ENCODE measurements around the gene MGMT.
A peak's percentile ranks its signal among the peaks of the same experiment; 100 is the strongest.
"Not testable (repeated sequence)": the region's sequence is repeated elsewhere in the genome, so short reads cannot be mapped to it uniquely, and the experiment has no call there.

MGMT gene

DNA sequence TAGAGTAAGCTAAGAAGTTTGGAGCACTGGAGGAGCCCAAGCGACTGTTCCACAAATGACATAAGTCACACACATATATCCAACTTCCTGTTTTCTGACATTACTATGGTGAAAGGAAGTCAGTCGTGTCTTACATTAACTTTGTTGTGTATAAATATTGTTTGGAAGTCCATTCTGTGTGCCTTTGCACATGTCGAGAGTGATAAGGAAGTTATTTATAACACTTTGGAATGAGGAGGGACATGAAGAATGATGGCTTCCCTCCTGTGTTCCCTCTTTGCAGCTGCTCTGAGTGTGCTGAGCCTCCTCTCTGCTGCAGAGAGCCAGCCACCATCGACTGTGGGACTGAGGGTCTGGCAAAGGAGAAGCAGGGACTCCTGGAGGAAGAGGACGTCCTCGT lies 40.4 kb upstream of the MGMT start:
- no peak for DNase-seq (ENCODE audit: low read depth)

DNA sequence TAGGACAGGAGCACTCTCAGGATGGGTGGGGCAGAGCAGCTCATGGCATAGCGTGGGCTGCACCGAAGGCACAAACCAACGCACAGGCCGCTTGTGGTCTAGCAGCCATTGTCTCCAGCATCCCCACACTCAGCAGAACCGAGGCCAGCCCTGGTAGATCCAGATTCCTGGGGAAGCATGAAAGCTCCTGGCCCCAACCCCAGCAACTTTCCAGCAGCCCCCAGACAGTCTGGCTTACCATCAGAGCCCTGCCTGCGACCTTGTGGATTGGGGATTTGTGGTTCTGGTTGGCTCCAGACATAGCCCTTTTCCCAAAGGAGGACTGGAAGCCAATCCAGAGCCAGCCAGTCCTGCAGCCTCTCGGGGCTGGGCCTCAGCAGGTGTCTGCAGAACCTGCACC lies 33.8 kb upstream of the MGMT start:
- DNase-seq (ENCODE audit: low read depth) = no peak
- H3K4me3 ChIP-seq (ENCODE audit: low read depth, low read length) = no peak overlapping the region
- TF ChIP-seq, protein P1, sequence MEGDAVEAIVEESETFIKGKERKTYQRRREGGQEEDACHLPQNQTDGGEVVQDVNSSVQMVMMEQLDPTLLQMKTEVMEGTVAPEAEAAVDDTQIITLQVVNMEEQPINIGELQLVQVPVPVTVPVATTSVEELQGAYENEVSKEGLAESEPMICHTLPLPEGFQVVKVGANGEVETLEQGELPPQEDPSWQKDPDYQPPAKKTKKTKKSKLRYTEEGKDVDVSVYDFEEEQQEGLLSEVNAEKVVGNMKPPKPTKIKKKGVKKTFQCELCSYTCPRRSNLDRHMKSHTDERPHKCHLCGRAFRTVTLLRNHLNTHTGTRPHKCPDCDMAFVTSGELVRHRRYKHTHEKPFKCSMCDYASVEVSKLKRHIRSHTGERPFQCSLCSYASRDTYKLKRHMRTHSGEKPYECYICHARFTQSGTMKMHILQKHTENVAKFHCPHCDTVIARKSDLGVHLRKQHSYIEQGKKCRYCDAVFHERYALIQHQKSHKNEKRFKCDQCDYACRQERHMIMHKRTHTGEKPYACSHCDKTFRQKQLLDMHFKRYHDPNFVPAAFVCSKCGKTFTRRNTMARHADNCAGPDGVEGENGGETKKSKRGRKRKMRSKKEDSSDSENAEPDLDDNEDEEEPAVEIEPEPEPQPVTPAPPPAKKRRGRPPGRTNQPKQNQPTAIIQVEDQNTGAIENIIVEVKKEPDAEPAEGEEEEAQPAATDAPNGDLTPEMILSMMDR (IDR thresholded peaks at IDR 0.05; ENCODE audit: control insufficient read depth, extremely low read depth, insufficient read depth) = no peak

More for the DNA sequence above, 40.4 kb upstream of the MGMT start:
- H3K4me3 ChIP-seq (ENCODE audit: low read depth, low read length) = no peak overlapping the region
- TF ChIP-seq, protein P1 (IDR thresholded peaks at IDR 0.05; ENCODE audit: control insufficient read depth, extremely low read depth, insufficient read depth) = no peak

DNA sequence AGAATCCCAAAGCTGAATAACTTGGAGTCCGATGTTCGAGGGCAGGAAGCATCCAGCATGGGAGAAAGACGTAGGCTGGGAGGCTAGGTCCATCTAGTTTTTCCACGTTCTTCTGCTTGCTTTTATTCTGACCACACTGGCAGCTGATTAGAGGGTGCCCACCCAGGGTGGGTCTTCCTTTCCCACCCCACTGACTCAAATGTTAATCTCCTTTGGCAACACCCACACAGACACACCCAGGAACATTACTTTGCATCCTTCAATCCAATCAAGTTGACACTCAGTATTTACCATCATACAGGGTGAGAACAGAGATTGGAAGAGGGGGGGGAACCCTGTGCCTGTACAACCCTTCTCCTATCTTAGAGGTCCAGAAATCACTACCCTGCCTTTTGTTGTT lies 31.3 kb upstream of the MGMT start:
- not testable (repeated sequence) for H3K4me3 ChIP-seq (ENCODE audit: low read depth, low read length); DNase-seq (ENCODE audit: low read depth)

DNA sequence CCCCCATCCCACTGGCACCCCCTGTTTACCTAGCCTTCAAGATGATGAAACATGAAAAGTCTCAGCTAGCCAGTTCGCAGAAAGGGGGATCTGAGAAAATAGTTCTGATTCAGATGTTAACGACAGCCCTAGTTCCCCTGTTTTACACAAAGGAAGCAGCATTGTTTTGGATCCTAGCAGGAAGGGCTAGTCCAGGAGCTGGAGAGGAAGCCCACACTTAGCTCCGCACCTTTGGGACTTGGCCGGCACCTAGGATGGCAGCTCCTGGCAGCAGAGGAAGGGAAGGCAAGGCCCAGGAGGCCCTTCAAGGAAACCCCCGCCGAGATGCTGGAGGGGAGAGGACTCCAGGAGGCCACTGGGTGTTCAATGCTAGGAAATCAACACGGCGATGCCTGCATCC lies 29.0 kb upstream of the MGMT start:
- TF ChIP-seq, protein P1 (IDR thresholded peaks at IDR 0.05; ENCODE audit: control insufficient read depth, extremely low read depth, insufficient read depth) = no peak
- DNase-seq (ENCODE audit: low read depth) = no peak
- H3K4me3 ChIP-seq (ENCODE audit: low read depth, low read length) = no peak overlapping the region

DNA sequence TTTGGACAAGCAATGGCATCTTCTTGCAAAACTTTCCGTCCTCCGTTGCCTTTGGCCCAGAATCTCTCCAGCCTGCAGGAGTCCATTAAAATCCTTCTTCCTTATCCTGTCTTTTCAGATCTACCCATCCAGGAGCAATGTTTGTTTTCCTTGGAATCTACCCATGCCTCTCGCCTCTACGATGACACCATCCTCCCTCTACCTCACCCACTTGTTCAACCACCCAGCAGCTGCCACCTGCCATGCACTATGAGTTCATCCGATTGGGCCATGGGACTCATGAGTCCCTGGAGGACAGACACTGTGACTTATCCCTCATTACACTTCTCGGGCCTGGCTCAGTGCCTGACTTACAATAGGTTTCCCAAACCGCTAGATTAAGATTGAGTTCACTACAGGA lies 26.8 kb upstream of the MGMT start:
- peak; percentile 7 for DNase-seq (ENCODE audit: low read depth)
- no peak overlapping the region for H3K4me3 ChIP-seq (ENCODE audit: low read depth, low read length)
- TF ChIP-seq, protein P1 (IDR thresholded peaks at IDR 0.05; ENCODE audit: control insufficient read depth, extremely low read depth, insufficient read depth) = no peak

DNA sequence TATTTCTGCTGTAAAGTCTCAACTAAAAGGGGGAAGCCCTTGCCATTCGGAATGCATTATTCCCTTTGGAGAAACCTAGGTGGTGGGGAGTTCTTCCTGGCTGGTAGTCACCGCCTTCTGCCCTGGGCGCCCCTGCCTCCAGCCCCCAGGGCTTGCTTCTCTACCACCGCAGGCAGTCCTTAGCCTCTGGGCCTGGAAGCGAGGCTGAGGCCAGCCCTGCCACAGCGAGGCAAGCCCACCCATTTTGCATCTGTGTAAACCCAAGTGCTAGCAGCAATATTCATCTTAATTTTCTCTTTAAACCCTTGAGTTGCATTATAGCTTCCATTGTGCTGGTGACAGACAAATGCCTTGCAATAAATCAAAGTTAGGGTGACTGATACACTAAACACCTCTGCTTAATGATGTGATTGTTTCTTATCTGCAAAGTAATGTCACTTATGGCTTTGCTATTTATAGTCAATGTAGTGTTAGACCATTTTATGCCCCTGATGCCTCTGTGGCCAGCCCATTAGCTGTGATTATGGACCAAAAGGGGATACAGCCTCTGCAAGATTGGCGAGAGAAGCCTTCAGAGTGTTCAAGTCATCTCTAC lies 26.2 kb upstream of the MGMT start:
- H3K4me3 ChIP-seq (ENCODE audit: low read depth, low read length) = no peak overlapping the region
- TF ChIP-seq, protein P1 (IDR thresholded peaks at IDR 0.05; ENCODE audit: control insufficient read depth, extremely low read depth, insufficient read depth) = no peak
- no peak for DNase-seq (ENCODE audit: low read depth)

DNA sequence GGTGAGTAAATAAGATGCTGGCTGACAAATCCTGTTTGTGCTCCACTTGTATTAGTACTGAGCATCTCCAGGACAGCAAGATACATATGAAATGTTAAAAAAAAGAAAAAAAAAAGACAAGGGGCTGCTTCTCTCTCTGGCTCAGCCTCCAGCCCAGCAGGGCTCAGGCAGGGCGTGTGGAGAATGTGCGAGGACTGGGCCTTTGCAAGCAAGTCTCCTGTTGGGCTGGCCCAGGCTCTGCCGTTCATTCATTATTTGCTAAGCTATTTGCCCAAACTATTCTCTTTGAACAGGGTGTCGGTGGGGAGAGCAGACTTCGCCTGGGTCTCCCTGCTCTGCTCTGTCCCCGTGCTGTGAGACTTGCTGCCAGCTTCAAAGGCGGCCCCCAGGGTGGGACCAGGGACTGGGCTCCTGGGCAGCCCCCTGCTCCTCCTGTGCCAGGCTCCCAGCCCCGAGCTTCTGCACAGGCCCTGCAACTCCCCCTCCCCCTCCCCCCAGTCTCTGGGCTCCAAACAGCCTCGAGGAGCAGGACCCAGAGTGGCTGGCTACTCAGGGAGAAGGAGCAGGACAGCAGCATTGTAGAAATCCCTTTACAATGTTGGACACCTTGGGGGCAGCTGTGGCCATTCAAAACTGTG lies 25.6 kb upstream of the MGMT start:
- no peak for DNase-seq (ENCODE audit: low read depth)
- TF ChIP-seq, protein P1 (IDR thresholded peaks at IDR 0.05; ENCODE audit: control insufficient read depth, extremely low read depth, insufficient read depth) = no peak
- H3K4me3 ChIP-seq (ENCODE audit: low read depth, low read length) = no peak overlapping the region
